H1 (cell line): ENCODE measurements around the gene RAD51B. TPM values are rescaled to one million over a fixed set of nuclear protein-coding genes. Genes with fewer than 3 reads are reported as not detected.

Source experiments
- CTCF ChIA-PET: fragments of 300-600 bp; sonication (Branson Sonifier 250); formaldehyde crosslinking; loops from one replicate; lab custom pipeline; 2021; ENCODE audit not compliant: partially characterized antibody; lab: Charles Lee
- POLR2A ChIA-PET: fragments of 300-600 bp; sonication (Branson Sonifier 250); formaldehyde crosslinking; loops from one replicate; lab custom pipeline; 2021; ENCODE audit warnings: inconsistent platforms; ENCODE audit not compliant: partially characterized antibody; lab: Charles Lee
- DNase-seq, 2 experiments: peaks; one replicate each; pipeline versions ENCODE4 v3.0.0 to v3.0.0-alpha.2; 2010 to 2022; ENCODE audit warnings: low spot score in 2 of 2, low read depth in 1 of 2, mixed read lengths in 1 of 2
- FAIRE-seq: peaks from 2 replicates; lab custom pipeline; 2011; peaks lifted over from hg19 to GRCh38; lab: Jason Lieb, UNC
- H2AFZ ChIP-seq: 2 replicates; pipeline ENCODE4 v1.8.1; 2012; ENCODE audit warnings: low read length, inconsistent platforms
- H2AK5ac ChIP-seq: 2 replicates; pipeline ENCODE4 v1.6.1; 2013; ENCODE audit warnings: low read depth, low read length
- H2BK120ac ChIP-seq: replicated peaks from 2 replicates; pipeline ENCODE3; 2013; ENCODE audit warnings: low read depth, low read length, inconsistent platforms
- H2BK12ac ChIP-seq: 2 replicates; pipeline ENCODE4 v1.6.1; 2013; ENCODE audit warnings: low read depth, low read length
- H2BK15ac ChIP-seq: 2 replicates; pipeline ENCODE4 v1.6.1; 2013; ENCODE audit warnings: low read length
- H2BK20ac ChIP-seq: 2 replicates; pipeline ENCODE4 v1.6.1; 2013; ENCODE audit warnings: low read length
- H2BK5ac ChIP-seq: 2 replicates; pipeline ENCODE4 v1.6.1; 2013; ENCODE audit warnings: low read depth, low read length
- H3K14ac ChIP-seq: 2 replicates; pipeline ENCODE4 v1.6.1; 2013; ENCODE audit warnings: inconsistent platforms; ENCODE audit not compliant: insufficient read length
- H3K18ac ChIP-seq: 2 replicates; pipeline ENCODE4 v1.6.1; 2013; ENCODE audit warnings: low read length; ENCODE audit errors: extremely low read depth
- H3K23ac ChIP-seq: 2 replicates; pipeline ENCODE4 v1.6.1; 2013; ENCODE audit warnings: inconsistent platforms; ENCODE audit not compliant: insufficient read length
- H3K23me2 ChIP-seq: 2 replicates; pipeline ENCODE4 v1.6.1; 2013; ENCODE audit warnings: low read depth, low read length
- H3K27ac ChIP-seq: 2 replicates; pipeline ENCODE4 v1.6.1; 2011; ENCODE audit warnings: low read depth, low read length, inconsistent platforms
- H3K27me3 ChIP-seq, 4 experiments: replicated peaks in 1 of 4; 1 replicate in 1 of 4; 2 replicates in 3 of 4; pipeline versions ENCODE4 v1.6.1 to v1.8.1; 2011 to 2013; ENCODE audit warnings: low read length in 3 of 4, mild to moderate bottlenecking in 3 of 4, inconsistent platforms in 2 of 4, mixed read lengths in 2 of 4, moderate library complexity in 1 of 4; ENCODE audit not compliant: control insufficient read depth in 3 of 4, insufficient read depth in 3 of 4; ENCODE audit errors: extremely low read depth in 1 of 4
- H3K36me3 ChIP-seq, 4 experiments: 2 replicates each; pipeline versions ENCODE4 v1.6.1 to v1.8.1; 2011 to 2013; ENCODE audit warnings: mild to moderate bottlenecking in 4 of 4, low read length in 3 of 4, moderate library complexity in 2 of 4, control low read depth in 1 of 4, inconsistent platforms in 1 of 4; ENCODE audit not compliant: insufficient read depth in 4 of 4, control insufficient read depth in 2 of 4
- H3K4ac ChIP-seq: replicated peaks from 2 replicates; pipeline ENCODE3; 2013; ENCODE audit warnings: low read length, low read depth, mixed read lengths, inconsistent platforms; ENCODE audit not compliant: insufficient read length
- H3K4me1 ChIP-seq, 4 experiments: replicated peaks in 1 of 4; 1 replicate in 1 of 4; 2 replicates in 3 of 4; pipeline versions ENCODE4 v1.6.1 to v1.8.1; 2011 to 2013; ENCODE audit warnings: low read length in 3 of 4, inconsistent platforms in 2 of 4, mixed read lengths in 1 of 4; ENCODE audit not compliant: insufficient read depth in 4 of 4, control insufficient read depth in 3 of 4
- H3K4me2 ChIP-seq, 2 experiments: 2 replicates each; pipeline versions ENCODE4 v1.6.1 to v1.8.1; 2011 to 2013; ENCODE audit warnings: low read depth in 2 of 2, low read length in 2 of 2, control low read depth in 1 of 2, inconsistent platforms in 1 of 2, mild to moderate bottlenecking in 1 of 2; ENCODE audit not compliant: insufficient read depth in 1 of 2
- H3K4me3 ChIP-seq, 4 experiments: fragments of 200-600, 300-600 bp in 1 of 4; sonication (generic), shearing (Covaris generic), sonication (Bioruptor Twin) in 1 of 4; 2 replicates each; pipeline versions ENCODE4 v1.5.1 to v1.8.1; 2011 to 2016; ENCODE audit warnings: low read length in 4 of 4, low read depth in 3 of 4, control low read depth in 2 of 4, inconsistent platforms in 2 of 4, mild to moderate bottlenecking in 2 of 4, mixed read lengths in 1 of 4, moderate library complexity in 1 of 4; ENCODE audit not compliant: insufficient read depth in 2 of 4; ENCODE audit errors: extremely low read depth in 1 of 4
- H3K56ac ChIP-seq: replicated peaks from 2 replicates; pipeline ENCODE3; 2013; ENCODE audit warnings: low read depth, mild to moderate bottlenecking, mixed read lengths, low read length, inconsistent platforms; ENCODE audit not compliant: insufficient read length
- H3K79me1 ChIP-seq: 2 replicates; pipeline ENCODE4 v1.6.1; 2013; ENCODE audit warnings: low read depth, low read length, control low read depth
- H3K79me2 ChIP-seq, 2 experiments: 2 replicates each; pipeline versions ENCODE4 v1.6.1 to v1.8.1; 2012 to 2013; ENCODE audit warnings: low read length in 2 of 2, mild to moderate bottlenecking in 2 of 2, inconsistent platforms in 1 of 2; ENCODE audit not compliant: insufficient read depth in 2 of 2, control insufficient read depth in 1 of 2
- H3K9ac ChIP-seq, 4 experiments: replicated peaks in 1 of 4; 1 replicate in 1 of 4; 2 replicates in 3 of 4; pipeline versions ENCODE4 v1.6.1 to v1.8.1; 2011 to 2013; ENCODE audit warnings: low read depth in 3 of 4, low read length in 3 of 4, control low read depth in 2 of 4, mild to moderate bottlenecking in 2 of 4, moderate library complexity in 2 of 4, inconsistent platforms in 1 of 4; ENCODE audit errors: extremely low read depth in 1 of 4
- H3K9me3 ChIP-seq, 2 experiments: 2 replicates each; pipeline versions ENCODE4 v1.6.1 to v1.8.1; 2012 to 2013; ENCODE audit warnings: mild to moderate bottlenecking in 2 of 2, moderate library complexity in 2 of 2, control low read depth in 1 of 2, inconsistent platforms in 1 of 2, low read depth in 1 of 2, low read length in 1 of 2, mixed read lengths in 1 of 2; ENCODE audit not compliant: insufficient read depth in 2 of 2
- H4K20me1 ChIP-seq, 2 experiments: replicated peaks in 1 of 2; 2 replicates each; pipeline versions ENCODE3 to v1.8.1; 2011 to 2013; ENCODE audit warnings: inconsistent platforms in 2 of 2, low read length in 2 of 2, mild to moderate bottlenecking in 1 of 2; ENCODE audit not compliant: insufficient read depth in 2 of 2, control insufficient read depth in 1 of 2
- H4K5ac ChIP-seq: 2 replicates; pipeline ENCODE4 v1.6.1; 2013; ENCODE audit warnings: low read length, low read depth, mixed read lengths, inconsistent platforms; ENCODE audit not compliant: insufficient read length
- H4K8ac ChIP-seq: 2 replicates; pipeline ENCODE4 v1.8.0; 2013; ENCODE audit warnings: mild to moderate bottlenecking, moderate library complexity, low read length, inconsistent platforms; ENCODE audit not compliant: insufficient read depth; ENCODE audit errors: extremely low read depth
- H4K91ac ChIP-seq: replicated peaks from 2 replicates; pipeline ENCODE3; 2013; ENCODE audit warnings: low read length, mixed read lengths, inconsistent platforms; ENCODE audit not compliant: insufficient read length
- SP2 ChIP-seq: IDR thresholded peaks from 2 replicates; pipeline ENCODE4 v1.6.1; 2012; ENCODE audit warnings: mild to moderate bottlenecking, low read length, inconsistent platforms
- WGBS, 2 experiments: shearing (Covaris generic) in 1 of 2; methylation state at CpG; one replicate each; pipeline versions ENCODE4 v1.1.6 to v1.1.7; 2013 to 2015; ENCODE audit warnings: low lambda C conversion rate in 2 of 2, mixed read lengths in 2 of 2, inconsistent platforms in 1 of 2, low coverage in 1 of 2, missing lambda C conversion rate in 1 of 2; ENCODE audit not compliant: insufficient replicate concordance in 2 of 2, insufficient coverage in 1 of 2, insufficient read length in 1 of 2; ENCODE audit errors: extremely low coverage in 1 of 2, missing lambda C conversion rate in 1 of 2; 5-methylcytosine and 5-hydroxymethylcytosine counted together
- polyA plus RNA-seq, 7 experiments: library from polyadenylated mRNA; depleted of rRNA in 3 of 7; stranded (reverse) in 5 of 7; unstranded in 2 of 7; fragments of >200 nt in 5 of 7; fragments of 200-250 nt in 2 of 7; gene quantifications; 1 replicate in 5 of 7; 2 replicates in 1 of 7; 4 replicates in 1 of 7; pipeline versions ENCODE4 v1.2.1 to v1.2.3, GENCODE V29; 2011 to 2013; ENCODE audit warnings: missing spikeins in 2 of 7, mixed read lengths in 2 of 7
- total RNA-seq: library from RNA; stranded (reverse); fragmentation: NEBNext Ultra II Directional; extraction: Animal tissue kit (Norgen Biotek cat#: 25700); gene quantifications from 2 replicates; pipeline ENCODE4 v1.2.1, GENCODE V29; 2021

RAD51B gene
- total and polyA plus RNA-seq, 2 of the 8 experiments (the other 6 are each of a cell fraction or from before 2014, with no cell fraction given): 3.9 to 14.9 TPM

- ChIA-PET CTCF (interaction anchor here (1.1 to 1.8 kb wide), 4 partner anchors 12 to 444 kb away, joined by 3 to 5 read pairs (median 4); no protein-coding TSS in a partner anchor), POLR2A (interaction anchor here (0.5 to 1.4 kb wide), 2 partner anchors 98 to 1050 kb away, joined by 3 to 5 read pairs; partner anchors contain the start of gene ZFP36L1)
- WGBS, 2 experiments: 83% methylated on average over 6 of the region's 7 CpGs; no CpG with 5 or more reads in 1 of the 2 experiments
- Histone ChIP-seq H3K4me3 (no peak overlapping the region), H2BK5ac (no peak overlapping the region), H3K79me2 (no peaks in the 10 kb centered on the region), H3K4ac (no peak overlapping the region), H3K23me2 (no peaks in the 10 kb centered on the region), H3K9ac (no peak overlapping the region), H2BK12ac (no peak overlapping the region), H3K36me3 (no peaks in the 10 kb centered on the region), H4K5ac (no peak overlapping the region), H2BK20ac (no peak overlapping the region), H2BK120ac (no peak overlapping the region), H4K8ac (no peak overlapping the region), H3K27ac (no peak overlapping the region), H2AFZ (no peak overlapping the region), H2AK5ac (no peak overlapping the region), H3K9me3 (no peaks in the 10 kb centered on the region), H3K4me2 (no peak overlapping the region), H3K18ac (no peak overlapping the region), H4K20me1 (no peaks in the 10 kb centered on the region), H3K27me3 (no peaks in the 10 kb centered on the region), H2BK15ac (no peak overlapping the region; the same call in 1 of the 2 replicates), H3K79me1 (no peaks in the 10 kb centered on the region), H3K23ac (no peak overlapping the region), H4K91ac (no peak overlapping the region), H3K4me1 (peaks cover 0 to 5% (median 2%) of the 10 kb centered on the region in 4 experiments; a peak in 4 of 7 replicates), H3K56ac (no peak overlapping the region), H3K14ac (no peak overlapping the region)
- no peak for DNase-seq
- FAIRE-seq: no peak
- TF ChIP-seq SP2: no peak
Observed at GRCh38 chr14:68694516-68695235, 875.1 kb downstream of the RAD51B start.
